GM23338 (cell line): Measurements from ENCODE around the gene ANKH. TPM values are rescaled to one million over a fixed set of nuclear protein-coding genes. Genes with fewer than 3 reads are reported as not detected.

Source experiments
- ATAC-seq: fragments of 200-7000 bp; cut with Tn5 transposase; 3 replicates; pipeline ENCODE4 v1.9.1; 2020
- DNase-seq: peaks from one replicate; pipeline ENCODE4 v3.0.0-alpha.2; 2015; ENCODE audit warnings: low spot score
- H2AFZ ChIP-seq: fragments of 200-600 bp; sonication (generic); 2 replicates; pipeline ENCODE4 v1.8.0; 2016; ENCODE audit warnings: antibody characterized with exemption, mild to moderate bottlenecking, moderate library complexity
- H3F3A ChIP-seq: fragments of 200-600 bp; sonication (generic); replicated peaks from 2 replicates; pipeline ENCODE4 v1.8.0; 2017; ENCODE audit warnings: antibody characterized with exemption, mixed run types, low read depth
- H3K27ac ChIP-seq: fragments of 200-600 bp; sonication (generic); 2 replicates; pipeline ENCODE4 v1.6.1; 2016; ENCODE audit warnings: low read depth
- H3K27me3 ChIP-seq: fragments of 200-600 bp; sonication (generic); 2 replicates; pipeline ENCODE4 v1.8.0; 2016; ENCODE audit warnings: mild to moderate bottlenecking, mixed run types, moderate library complexity; ENCODE audit not compliant: insufficient read depth
- H3K36me3 ChIP-seq: fragments of 200-600 bp; sonication (generic); 2 replicates; pipeline ENCODE4 v1.8.0; 2016; ENCODE audit warnings: mild to moderate bottlenecking; ENCODE audit not compliant: insufficient read depth
- H3K4me1 ChIP-seq: fragments of 200-600 bp; sonication (generic); 2 replicates; pipeline ENCODE4 v1.8.0; 2016; ENCODE audit warnings: mild to moderate bottlenecking, moderate library complexity; ENCODE audit not compliant: insufficient read depth
- H3K4me2 ChIP-seq: fragments of 200-600 bp; sonication (generic); 2 replicates; pipeline ENCODE4 v1.7.1; 2017; ENCODE audit warnings: mixed run types
- H3K4me3 ChIP-seq: fragments of 200-600 bp; sonication (generic); 2 replicates; pipeline ENCODE4 v1.6.1; 2016; ENCODE audit warnings: mixed run types
- H3K79me2 ChIP-seq: fragments of 200-600 bp; sonication (generic); replicated peaks from 2 replicates; pipeline ENCODE4 v1.8.0; 2017; ENCODE audit warnings: mild to moderate bottlenecking; ENCODE audit not compliant: insufficient read depth
- H3K9me2 ChIP-seq: fragments of 200-600 bp; sonication (generic); 2 replicates; pipeline ENCODE4 v1.8.0; 2017; ENCODE audit not compliant: insufficient read depth
- H4K20me1 ChIP-seq: fragments of 200-600 bp; sonication (generic); replicated peaks from 2 replicates; pipeline ENCODE4 v1.8.0; 2017; ENCODE audit warnings: mild to moderate bottlenecking; ENCODE audit not compliant: insufficient read depth
- H3K27ac Mint-ChIP-seq: 2 replicates; pipeline ENCODE4 v1.8.0; 2020; ENCODE audit warnings: inconsistent platforms, mild to moderate bottlenecking, moderate library complexity, mixed read lengths
- H3K27me3 Mint-ChIP-seq: 3 replicates; pipeline ENCODE4 v1.8.0; 2022; ENCODE audit warnings: low read depth, mild to moderate bottlenecking, moderate library complexity, mixed read lengths, inconsistent platforms; ENCODE audit not compliant: insufficient read depth, poor library complexity
- H3K36me3 Mint-ChIP-seq: 3 replicates; pipeline ENCODE4 v1.8.0; 2021; ENCODE audit warnings: low read depth, mild to moderate bottlenecking, inconsistent platforms, moderate library complexity, mixed read lengths
- H3K4me1 Mint-ChIP-seq: 3 replicates; pipeline ENCODE4 v1.8.0; 2020; ENCODE audit warnings: mild to moderate bottlenecking, inconsistent platforms, mixed read lengths
- H3K4me3 Mint-ChIP-seq: 3 replicates; pipeline ENCODE4 v1.8.0; 2021; ENCODE audit warnings: moderate library complexity, mild to moderate bottlenecking, inconsistent platforms, mixed read lengths
- H3K9me3 Mint-ChIP-seq: 3 replicates; pipeline ENCODE4 v1.8.0; 2020; ENCODE audit warnings: moderate library complexity, mild to moderate bottlenecking, inconsistent platforms, mixed read lengths
- CREB1 ChIP-seq: fragments of 250-450 bp; sonication (Bioruptor Pico); IDR thresholded peaks from 2 replicates; pipeline ENCODE4 v1.5.0; 2020; ENCODE audit warnings: low read depth, mild to moderate bottlenecking, moderate library complexity
- EZH2phosphoT487 ChIP-seq: fragments of 200-600 bp; sonication (generic); IDR thresholded peaks from one replicate; pipeline ENCODE4 v1.8.1; 2018; ENCODE audit warnings: antibody characterized with exemption; ENCODE audit not compliant: unreplicated experiment
- JUNB ChIP-seq: IDR thresholded peaks from one replicate; pipeline ENCODE4 v1.6.1; 2016; ENCODE audit warnings: antibody characterized with exemption; ENCODE audit not compliant: unreplicated experiment
- NANOG ChIP-seq: IDR thresholded peaks from 2 replicates; pipeline ENCODE4 v1.6.1; 2016; ENCODE audit warnings: antibody characterized with exemption, borderline replicate concordance
- STAT1 ChIP-seq: IDR thresholded peaks from one replicate; pipeline ENCODE4 v1.6.1; 2016; ENCODE audit warnings: antibody characterized with exemption; ENCODE audit not compliant: unreplicated experiment
- ZNF114 ChIP-seq: fragments of 250-450 bp; sonication (Bioruptor Pico); IDR thresholded peaks from 2 replicates; pipeline ENCODE4 v1.5.0; 2020; ENCODE audit warnings: mild to moderate bottlenecking, moderate library complexity
- ZNF331 ChIP-seq: fragments of 250-450 bp; sonication (Bioruptor Pico); IDR thresholded peaks from 2 replicates; pipeline ENCODE4 v1.5.0; 2020; ENCODE audit warnings: low read depth, mild to moderate bottlenecking, moderate library complexity
- polyA plus RNA-seq: library from polyadenylated mRNA; unstranded; fragments of >200 nt; fragmentation: Nextera tagmentation; extraction: Ambion mirVana; gene quantifications from 2 replicates; pipeline ENCODE4 v1.2.1, GENCODE V29; 2016
- total RNA-seq: library from RNA; depleted of rRNA; stranded (reverse); fragments of >200 nt; shearing (Covaris generic); gene quantifications from 2 replicates; pipeline ENCODE4 v1.2.3, GENCODE V29; 2014
- TF ChIP-seq, protein P1 (sequence below): IDR thresholded peaks from 2 replicates; pipeline ENCODE4 v1.6.1; 2016; ENCODE audit warnings: antibody characterized with exemption
- TF ChIP-seq, protein P2 (sequence below): fragments of 250-450 bp; sonication (Bioruptor Pico); IDR thresholded peaks from 2 replicates; pipeline ENCODE4 v1.5.0; 2020; ENCODE audit warnings: mild to moderate bottlenecking, moderate library complexity
- TF ChIP-seq, protein P3 (sequence below), 2 experiments: fragments of 200-600 bp in 1 of 2; sonication (generic) in 1 of 2; conservative IDR thresholded peaks; 2 replicates each; pipeline versions ENCODE4 v1.5.1 to v1.6.1; 2016 to 2017; ENCODE audit warnings: antibody characterized with exemption in 2 of 2, low read depth in 2 of 2, mild to moderate bottlenecking in 2 of 2, moderate library complexity in 1 of 2

ANKH gene
- total and polyA plus RNA-seq, 2 experiments from 2014 or later: 5.0 to 6.1 TPM

DNA sequence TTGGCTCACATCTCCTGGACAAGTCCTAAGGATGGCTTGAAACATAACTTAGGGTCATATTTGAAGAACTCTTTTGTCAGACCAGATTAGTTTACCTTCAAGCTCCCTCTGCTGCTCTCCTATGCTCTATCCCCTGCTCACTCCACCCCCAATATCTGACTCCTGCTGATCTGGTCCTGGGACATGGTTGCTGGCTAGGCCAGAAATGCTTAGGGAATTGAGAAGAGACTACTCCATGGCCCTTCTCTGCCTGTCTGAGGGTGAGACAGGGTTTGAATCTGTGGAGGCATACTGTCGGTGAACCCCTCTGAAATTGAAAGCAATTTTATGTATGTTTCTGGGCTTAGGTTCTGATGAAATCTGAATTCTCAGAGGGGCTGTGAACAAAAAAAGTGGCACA is 203.8 kb downstream of the ANKH start:
- TF ChIP-seq JUNB (no peak), STAT1 (no peak), NANOG (no peak), ZNF114 (CRISPR knock-in tag) (no peak), CREB1 (CRISPR knock-in tag) (no peak), ZNF331 (CRISPR knock-in tag) (no peak), EZH2phosphoT487 (no peak)
- TF ChIP-seq, protein P1, sequence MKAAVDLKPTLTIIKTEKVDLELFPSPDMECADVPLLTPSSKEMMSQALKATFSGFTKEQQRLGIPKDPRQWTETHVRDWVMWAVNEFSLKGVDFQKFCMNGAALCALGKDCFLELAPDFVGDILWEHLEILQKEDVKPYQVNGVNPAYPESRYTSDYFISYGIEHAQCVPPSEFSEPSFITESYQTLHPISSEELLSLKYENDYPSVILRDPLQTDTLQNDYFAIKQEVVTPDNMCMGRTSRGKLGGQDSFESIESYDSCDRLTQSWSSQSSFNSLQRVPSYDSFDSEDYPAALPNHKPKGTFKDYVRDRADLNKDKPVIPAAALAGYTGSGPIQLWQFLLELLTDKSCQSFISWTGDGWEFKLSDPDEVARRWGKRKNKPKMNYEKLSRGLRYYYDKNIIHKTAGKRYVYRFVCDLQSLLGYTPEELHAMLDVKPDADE: no peak
- TF ChIP-seq, protein P2, sequence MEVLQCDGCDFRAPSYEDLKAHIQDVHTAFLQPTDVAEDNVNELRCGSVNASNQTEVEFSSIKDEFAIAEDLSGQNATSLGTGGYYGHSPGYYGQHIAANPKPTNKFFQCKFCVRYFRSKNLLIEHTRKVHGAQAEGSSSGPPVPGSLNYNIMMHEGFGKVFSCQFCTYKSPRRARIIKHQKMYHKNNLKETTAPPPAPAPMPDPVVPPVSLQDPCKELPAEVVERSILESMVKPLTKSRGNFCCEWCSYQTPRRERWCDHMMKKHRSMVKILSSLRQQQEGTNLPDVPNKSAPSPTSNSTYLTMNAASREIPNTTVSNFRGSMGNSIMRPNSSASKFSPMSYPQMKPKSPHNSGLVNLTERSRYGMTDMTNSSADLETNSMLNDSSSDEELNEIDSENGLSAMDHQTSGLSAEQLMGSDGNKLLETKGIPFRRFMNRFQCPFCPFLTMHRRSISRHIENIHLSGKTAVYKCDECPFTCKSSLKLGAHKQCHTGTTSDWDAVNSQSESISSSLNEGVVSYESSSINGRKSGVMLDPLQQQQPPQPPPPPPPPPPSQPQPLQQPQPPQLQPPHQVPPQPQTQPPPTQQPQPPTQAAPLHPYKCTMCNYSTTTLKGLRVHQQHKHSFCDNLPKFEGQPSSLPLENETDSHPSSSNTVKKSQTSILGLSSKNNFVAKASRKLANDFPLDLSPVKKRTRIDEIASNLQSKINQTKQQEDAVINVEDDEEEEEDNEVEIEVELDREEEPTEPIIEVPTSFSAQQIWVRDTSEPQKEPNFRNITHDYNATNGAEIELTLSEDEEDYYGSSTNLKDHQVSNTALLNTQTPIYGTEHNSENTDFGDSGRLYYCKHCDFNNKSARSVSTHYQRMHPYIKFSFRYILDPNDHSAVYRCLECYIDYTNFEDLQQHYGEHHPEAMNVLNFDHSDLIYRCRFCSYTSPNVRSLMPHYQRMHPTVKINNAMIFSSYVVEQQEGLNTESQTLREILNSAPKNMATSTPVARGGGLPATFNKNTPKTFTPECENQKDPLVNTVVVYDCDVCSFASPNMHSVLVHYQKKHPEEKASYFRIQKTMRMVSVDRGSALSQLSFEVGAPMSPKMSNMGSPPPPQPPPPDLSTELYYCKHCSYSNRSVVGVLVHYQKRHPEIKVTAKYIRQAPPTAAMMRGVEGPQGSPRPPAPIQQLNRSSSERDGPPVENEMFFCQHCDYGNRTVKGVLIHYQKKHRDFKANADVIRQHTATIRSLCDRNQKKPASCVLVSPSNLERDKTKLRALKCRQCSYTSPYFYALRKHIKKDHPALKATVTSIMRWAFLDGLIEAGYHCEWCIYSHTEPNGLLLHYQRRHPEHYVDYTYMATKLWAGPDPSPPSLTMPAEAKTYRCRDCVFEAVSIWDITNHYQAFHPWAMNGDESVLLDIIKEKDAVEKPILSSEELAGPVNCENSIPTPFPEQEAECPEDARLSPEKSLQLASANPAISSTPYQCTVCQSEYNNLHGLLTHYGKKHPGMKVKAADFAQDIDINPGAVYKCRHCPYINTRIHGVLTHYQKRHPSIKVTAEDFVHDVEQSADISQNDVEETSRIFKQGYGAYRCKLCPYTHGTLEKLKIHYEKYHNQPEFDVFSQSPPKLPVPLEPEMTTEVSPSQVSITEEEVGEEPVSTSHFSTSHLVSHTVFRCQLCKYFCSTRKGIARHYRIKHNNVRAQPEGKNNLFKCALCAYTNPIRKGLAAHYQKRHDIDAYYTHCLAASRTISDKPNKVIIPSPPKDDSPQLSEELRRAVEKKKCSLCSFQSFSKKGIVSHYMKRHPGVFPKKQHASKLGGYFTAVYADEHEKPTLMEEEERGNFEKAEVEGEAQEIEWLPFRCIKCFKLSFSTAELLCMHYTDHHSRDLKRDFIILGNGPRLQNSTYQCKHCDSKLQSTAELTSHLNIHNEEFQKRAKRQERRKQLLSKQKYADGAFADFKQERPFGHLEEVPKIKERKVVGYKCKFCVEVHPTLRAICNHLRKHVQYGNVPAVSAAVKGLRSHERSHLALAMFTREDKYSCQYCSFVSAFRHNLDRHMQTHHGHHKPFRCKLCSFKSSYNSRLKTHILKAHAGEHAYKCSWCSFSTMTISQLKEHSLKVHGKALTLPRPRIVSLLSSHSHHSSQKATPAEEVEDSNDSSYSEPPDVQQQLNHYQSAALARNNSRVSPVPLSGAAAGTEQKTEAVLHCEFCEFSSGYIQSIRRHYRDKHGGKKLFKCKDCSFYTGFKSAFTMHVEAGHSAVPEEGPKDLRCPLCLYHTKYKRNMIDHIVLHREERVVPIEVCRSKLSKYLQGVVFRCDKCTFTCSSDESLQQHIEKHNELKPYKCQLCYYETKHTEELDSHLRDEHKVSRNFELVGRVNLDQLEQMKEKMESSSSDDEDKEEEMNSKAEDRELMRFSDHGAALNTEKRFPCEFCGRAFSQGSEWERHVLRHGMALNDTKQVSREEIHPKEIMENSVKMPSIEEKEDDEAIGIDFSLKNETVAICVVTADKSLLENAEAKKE (CRISPR knock-in tag): no peak
- TF ChIP-seq, protein P3, sequence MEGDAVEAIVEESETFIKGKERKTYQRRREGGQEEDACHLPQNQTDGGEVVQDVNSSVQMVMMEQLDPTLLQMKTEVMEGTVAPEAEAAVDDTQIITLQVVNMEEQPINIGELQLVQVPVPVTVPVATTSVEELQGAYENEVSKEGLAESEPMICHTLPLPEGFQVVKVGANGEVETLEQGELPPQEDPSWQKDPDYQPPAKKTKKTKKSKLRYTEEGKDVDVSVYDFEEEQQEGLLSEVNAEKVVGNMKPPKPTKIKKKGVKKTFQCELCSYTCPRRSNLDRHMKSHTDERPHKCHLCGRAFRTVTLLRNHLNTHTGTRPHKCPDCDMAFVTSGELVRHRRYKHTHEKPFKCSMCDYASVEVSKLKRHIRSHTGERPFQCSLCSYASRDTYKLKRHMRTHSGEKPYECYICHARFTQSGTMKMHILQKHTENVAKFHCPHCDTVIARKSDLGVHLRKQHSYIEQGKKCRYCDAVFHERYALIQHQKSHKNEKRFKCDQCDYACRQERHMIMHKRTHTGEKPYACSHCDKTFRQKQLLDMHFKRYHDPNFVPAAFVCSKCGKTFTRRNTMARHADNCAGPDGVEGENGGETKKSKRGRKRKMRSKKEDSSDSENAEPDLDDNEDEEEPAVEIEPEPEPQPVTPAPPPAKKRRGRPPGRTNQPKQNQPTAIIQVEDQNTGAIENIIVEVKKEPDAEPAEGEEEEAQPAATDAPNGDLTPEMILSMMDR (conservative IDR thresholded peaks at IDR 0.05; ENCODE audit: low read depth in 2 of 2): no peak
- no peak overlapping the region for H3K4me2 ChIP-seq
- H3K27ac Mint-ChIP-seq: no peak overlapping the region
- no peak overlapping the region for H3K4me3 Mint-ChIP-seq
- no peaks in the 10 kb centered on the region for H3K9me3 Mint-ChIP-seq
- H3K36me3 ChIP-seq: no peaks in the 10 kb centered on the region
- ATAC-seq: no peak
- peaks cover 37% of the 10 kb centered on the region for H3K4me1 ChIP-seq
- peaks cover 37% of the 10 kb centered on the region for H3K4me1 Mint-ChIP-seq
- H3K9me2 ChIP-seq: no peaks in the 10 kb centered on the region; the same call in 1 of the 2 replicates
- H3K36me3 Mint-ChIP-seq: no peaks in the 10 kb centered on the region; the same call in 2 of the 3 replicates
- peaks cover 4% of the 10 kb centered on the region; the same call in 1 of the 2 replicates for H4K20me1 ChIP-seq
- H3K27me3 Mint-ChIP-seq: peaks cover 23% of the 10 kb centered on the region
- peaks cover 27% of the 10 kb centered on the region for H3K27me3 ChIP-seq
- peaks cover 77% of the 10 kb centered on the region for H3K79me2 ChIP-seq
- DNase-seq: no peak
- H3F3A ChIP-seq: 0 out of 2 replicates have a peak, but pooled peaks cover 3% of the 10 kb centered on the region
- H3K27ac ChIP-seq: no peak overlapping the region
- H2AFZ ChIP-seq: no peak overlapping the region
- H3K4me3 ChIP-seq: no peak overlapping the region
